Endodermal cell (in vitro differentiated cells): ENCODE results near the gene MYOT. TPM values are rescaled to one million over a fixed set of nuclear protein-coding genes. Genes with fewer than 3 reads are reported as not detected.

Source experiments
- DNase-seq: peaks from one replicate; pipeline ENCODE4 v3.0.0-alpha.2; 2017
- H3K27ac ChIP-seq: 2 replicates; pipeline ENCODE4 v1.5.1; 2013; ENCODE audit warnings: mild to moderate bottlenecking, low read depth, low read length, moderate library complexity
- H3K27me3 ChIP-seq: 2 replicates; pipeline ENCODE4 v1.6.1; 2013; ENCODE audit warnings: mild to moderate bottlenecking, low read length, moderate library complexity; ENCODE audit not compliant: insufficient read depth, control insufficient read depth, poor library complexity, severe bottlenecking
- H3K36me3 ChIP-seq: 2 replicates; pipeline ENCODE4 v1.7.0; 2013; ENCODE audit warnings: mild to moderate bottlenecking, low read length, moderate library complexity; ENCODE audit not compliant: control insufficient read depth, insufficient read depth
- H3K4me1 ChIP-seq: one replicate; pipeline ENCODE4 v1.7.0; 2013; ENCODE audit warnings: low read length; ENCODE audit not compliant: control insufficient read depth, insufficient read depth
- H3K4me3 ChIP-seq: 2 replicates; pipeline ENCODE4 v1.5.1; 2013; ENCODE audit warnings: mild to moderate bottlenecking, low read length, moderate library complexity
- H3K9ac ChIP-seq: 2 replicates; pipeline ENCODE4 v1.6.1; 2013; ENCODE audit warnings: mild to moderate bottlenecking, low read length, moderate library complexity; ENCODE audit not compliant: poor library complexity, severe bottlenecking; ENCODE audit errors: extremely low read depth
- H3K9me3 ChIP-seq: 2 replicates; pipeline ENCODE4 v1.6.1; 2013; ENCODE audit warnings: mild to moderate bottlenecking, low read length, moderate library complexity; ENCODE audit not compliant: control insufficient read depth
- H3K27ac Mint-ChIP-seq: 2 replicates; pipeline ENCODE4 v1.8.0; 2020; ENCODE audit warnings: mixed read lengths
- H3K27me3 Mint-ChIP-seq: 2 replicates; pipeline ENCODE4 v1.8.0; 2021; ENCODE audit warnings: mild to moderate bottlenecking, mixed read lengths; ENCODE audit not compliant: insufficient read depth
- H3K36me3 Mint-ChIP-seq: 2 replicates; pipeline ENCODE4 v1.8.0; 2020; ENCODE audit warnings: low read depth, mixed read lengths
- H3K4me1 Mint-ChIP-seq: 2 replicates; pipeline ENCODE4 v1.8.0; 2020; ENCODE audit warnings: mixed read lengths
- H3K4me3 Mint-ChIP-seq: 2 replicates; pipeline ENCODE4 v1.8.0; 2020; ENCODE audit warnings: mild to moderate bottlenecking, moderate library complexity, mixed read lengths
- H3K9me3 Mint-ChIP-seq: 2 replicates; pipeline ENCODE4 v1.8.0; 2020; ENCODE audit warnings: mild to moderate bottlenecking, mixed read lengths
- CTCF ChIP-seq: fragments of 200-600 bp; sonication (generic); conservative IDR thresholded peaks from 2 replicates; pipeline ENCODE4 v1.5.0; 2021; ENCODE audit warnings: antibody characterized with exemption, mild to moderate bottlenecking
- WGBS, 2 experiments: methylation state at CpG; one replicate each; pipeline versions ENCODE4 v1.1.5 to v1.1.7; 2013; ENCODE audit warnings: missing lambda C conversion rate in 2 of 2, mixed read lengths in 1 of 2; ENCODE audit not compliant: insufficient coverage in 1 of 2, insufficient read length in 1 of 2; 5-methylcytosine and 5-hydroxymethylcytosine counted together
- total RNA-seq, 2 donors: library from RNA; stranded (reverse); fragmentation: NEBNext Ultra II Directional in 1 of 2; extraction: Animal tissue kit (Norgen Biotek cat#: 25700) in 1 of 2; gene quantifications; 2 replicates in 1 of 2; 3 replicates in 1 of 2; pipeline ENCODE4 v1.2.1, GENCODE V29; 2021

The MYOT gene
- total RNA-seq, 2 donors from 2014 or later: not detected

- WGBS, 2 experiments: 89 to 96% methylated on average over 3 of the region's 3 CpGs
- no peaks in the 10 kb centered on the region for H3K27me3 ChIP-seq
- H3K36me3 ChIP-seq: no peaks in the 10 kb centered on the region
- H3K4me1 ChIP-seq: no peaks in the 10 kb centered on the region
- H3K27me3 Mint-ChIP-seq: no peaks in the 10 kb centered on the region
- H3K36me3 Mint-ChIP-seq: no peaks in the 10 kb centered on the region
- H3K9ac ChIP-seq: no peak overlapping the region
- no peak for TF ChIP-seq CTCF
- no peak overlapping the region for H3K27ac ChIP-seq
- no peaks in the 10 kb centered on the region for H3K9me3 ChIP-seq
- no peak overlapping the region for H3K4me3 ChIP-seq
- no peak for DNase-seq
- no peak overlapping the region for H3K4me3 Mint-ChIP-seq
- H3K4me1 Mint-ChIP-seq: no peaks in the 10 kb centered on the region
- H3K9me3 Mint-ChIP-seq: no peaks in the 10 kb centered on the region
- H3K27ac Mint-ChIP-seq: no peak overlapping the region
These were observed 4.8 kb downstream of the MYOT start for GRCh38 chr5:137872466-137872865.

GRCh38 chr5:137876101-137876500 lies 8.4 kb downstream of the MYOT start:
- Histone ChIP-seq H3K9me3 (no peaks in the 10 kb centered on the region), H3K27ac (no peak overlapping the region), H3K4me3 (no peak overlapping the region), H3K36me3 (no peaks in the 10 kb centered on the region), H3K9ac (no peak overlapping the region), H3K27me3 (no peaks in the 10 kb centered on the region), H3K4me1 (no peaks in the 10 kb centered on the region)
- Mint-ChIP-seq H3K4me1 (no peaks in the 10 kb centered on the region), H3K27me3 (no peaks in the 10 kb centered on the region), H3K36me3 (no peaks in the 10 kb centered on the region), H3K4me3 (no peak overlapping the region), H3K9me3 (no peaks in the 10 kb centered on the region), H3K27ac (no peak overlapping the region)
- DNase-seq: no peak
- no peak for TF ChIP-seq CTCF

- no peak for DNase-seq
- TF ChIP-seq CTCF: no peak
- Histone ChIP-seq H3K27me3 (no peaks in the 10 kb centered on the region), H3K36me3 (no peaks in the 10 kb centered on the region), H3K9ac (no peak overlapping the region), H3K9me3 (no peaks in the 10 kb centered on the region), H3K4me1 (no peaks in the 10 kb centered on the region), H3K27ac (no peak overlapping the region), H3K4me3 (no peak overlapping the region)
- H3K27me3 Mint-ChIP-seq: no peaks in the 10 kb centered on the region
- H3K9me3 Mint-ChIP-seq: no peaks in the 10 kb centered on the region
- no peaks in the 10 kb centered on the region for H3K4me1 Mint-ChIP-seq
- no peak overlapping the region for H3K4me3 Mint-ChIP-seq
- 83 to 88% methylated on average over 1 of the region's 1 CpG for WGBS, 2 experiments
- no peaks in the 10 kb centered on the region for H3K36me3 Mint-ChIP-seq
- H3K27ac Mint-ChIP-seq: no peak overlapping the region
These were observed 12.7 kb downstream of the MYOT start for GRCh38 chr5:137880313-137880712.
